Activated CD4-positive, alpha-beta T cell treated with anti-CD3 and anti-CD28 coated beads, Interleukin-2, Interleukin-6, amounts not matched to agents 100 ng/mL and 50 ng/mL, durations not matched to agents 16 hours and 8 hours (primary cell): ENCODE results near the gene OSTN.
A peak's percentile ranks its signal among the peaks of the same experiment; 100 is the strongest.

Experiments used
- DNase-seq: peaks from one replicate; pipeline ENCODE4 v3.0.0-alpha.2; 2020

Gene OSTN

GRCh38 chr3:191235331-191236314 lies 36.6 kb downstream of the OSTN start:
- peak; percentile 13 for DNase-seq

GRCh38 chr3:191236646-191237045 lies 37.6 kb downstream of the OSTN start:
- DNase-seq = no peak

GRCh38 chr3:191237047-191237882 lies 38.2 kb downstream of the OSTN start:
- DNase-seq = no peak

- no peak for DNase-seq
These were observed 39.3 kb downstream of the OSTN start for GRCh38 chr3:191238321-191238817.

DNA sequence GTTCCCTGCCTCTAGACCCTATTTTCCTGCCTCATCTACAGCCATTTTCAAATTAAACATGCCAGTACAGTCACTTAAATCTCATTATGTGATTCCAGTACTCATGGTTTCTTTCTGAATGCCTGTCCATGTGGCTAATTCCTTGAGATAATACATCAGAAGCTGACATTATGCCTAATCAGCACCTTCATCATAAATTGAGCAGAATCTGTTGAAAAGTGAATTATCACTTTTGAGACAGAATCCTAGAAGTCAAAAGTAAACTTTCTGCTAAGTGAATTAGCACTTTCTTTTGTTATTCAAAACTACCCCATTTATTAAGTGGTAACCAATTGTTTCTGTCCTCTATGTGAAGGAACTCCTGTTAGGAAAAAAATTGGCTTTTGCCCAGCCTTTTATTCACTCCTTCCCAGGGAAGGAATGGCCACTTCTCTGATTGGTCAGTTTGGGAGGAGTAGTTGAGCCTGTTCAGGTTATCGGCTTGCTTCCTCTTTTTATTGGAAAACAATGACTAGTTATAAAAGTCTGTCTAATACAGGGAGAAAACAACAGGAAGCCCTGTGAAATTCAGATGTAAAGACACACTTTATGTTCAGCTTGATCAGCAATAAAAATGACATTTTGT lies 40.5 kb downstream of the OSTN start:
- no peak for DNase-seq

DNA sequence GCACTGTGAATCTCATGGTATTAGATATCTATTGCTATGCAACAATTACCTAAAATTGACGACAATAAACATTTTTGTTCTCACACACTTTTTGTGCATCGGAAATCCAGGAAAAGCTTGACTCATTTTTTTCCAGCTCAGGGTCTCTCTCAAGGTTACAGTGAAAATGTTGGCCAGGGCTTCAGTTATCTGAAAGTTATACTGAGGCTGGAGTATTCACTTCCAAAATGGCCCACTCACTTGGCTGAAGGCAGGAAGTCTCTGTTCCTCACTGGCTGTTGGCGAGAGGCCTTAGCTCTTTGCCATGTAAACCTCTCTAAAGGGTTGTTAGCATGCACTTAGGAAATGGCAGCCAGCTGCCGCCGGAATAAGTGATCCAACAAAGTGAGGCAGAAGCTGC lies 41.4 kb downstream of the OSTN start:
- no peak for DNase-seq

DNA sequence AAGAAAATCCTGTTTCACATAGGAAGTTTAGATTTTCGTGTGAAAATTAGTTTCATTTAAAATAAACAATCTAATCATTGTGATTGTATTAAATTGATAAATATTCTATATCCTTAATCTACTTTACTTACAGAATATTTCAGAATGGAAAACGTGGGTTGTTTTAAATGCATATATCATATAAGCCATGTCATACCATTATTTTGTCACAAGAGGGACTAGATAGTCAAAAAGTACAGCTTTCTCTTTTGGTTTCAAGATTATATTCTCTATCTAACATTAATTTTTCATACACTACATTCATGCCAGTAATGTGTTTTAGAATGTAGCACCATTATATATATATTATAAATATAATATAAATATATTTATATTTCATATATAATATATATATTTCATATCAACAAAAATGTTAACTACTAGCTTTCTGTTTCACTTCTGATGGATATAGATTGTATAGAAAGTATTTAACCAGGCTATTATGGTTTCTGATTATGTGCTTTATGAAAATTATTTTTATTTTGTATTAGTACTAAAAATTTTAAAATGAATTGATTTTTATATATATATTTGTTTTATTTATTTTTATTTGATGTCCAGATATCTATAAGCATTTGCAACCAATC lies 45.3 kb downstream of the OSTN start:
- no peak for DNase-seq

- DNase-seq = peak; percentile 12
These were observed 47.0 kb downstream of the OSTN start for GRCh38 chr3:191246034-191246433.

GRCh38 chr3:191246630-191247029 lies 47.6 kb downstream of the OSTN start:
- DNase-seq = no peak

DNA sequence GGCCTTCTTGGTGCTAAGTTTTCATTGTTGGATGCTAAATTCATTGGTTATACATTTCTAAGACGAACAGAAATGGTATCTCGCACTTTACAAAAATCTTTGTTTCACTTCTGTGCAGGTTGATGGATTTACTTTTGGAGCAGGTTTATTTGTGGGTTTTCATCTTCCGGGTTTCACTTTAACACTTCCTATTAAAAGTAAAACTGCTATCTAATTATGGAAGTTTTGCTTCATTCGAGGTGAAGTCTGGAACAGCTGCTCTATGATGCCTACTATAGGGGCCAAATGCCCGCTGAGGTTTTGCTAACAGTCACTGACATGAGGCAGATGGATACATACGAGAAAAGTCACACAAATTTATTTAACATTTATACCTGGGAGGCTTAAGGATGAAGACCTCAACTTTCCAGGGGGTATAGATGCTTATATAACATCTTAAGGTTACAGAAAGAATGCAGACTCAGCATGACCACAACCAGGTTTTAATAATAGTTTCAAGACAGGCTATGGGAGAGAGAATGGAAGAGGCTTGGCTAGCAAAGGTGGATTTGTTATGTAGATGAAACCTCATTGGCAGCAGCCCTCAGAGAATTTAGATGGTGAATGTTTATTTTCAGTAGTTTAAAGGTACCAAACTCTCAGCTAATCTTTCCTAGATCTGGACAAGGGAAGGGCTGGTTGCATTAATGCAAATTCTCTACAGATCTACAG lies 54.2 kb downstream of the OSTN start:
- no peak for DNase-seq

DNA sequence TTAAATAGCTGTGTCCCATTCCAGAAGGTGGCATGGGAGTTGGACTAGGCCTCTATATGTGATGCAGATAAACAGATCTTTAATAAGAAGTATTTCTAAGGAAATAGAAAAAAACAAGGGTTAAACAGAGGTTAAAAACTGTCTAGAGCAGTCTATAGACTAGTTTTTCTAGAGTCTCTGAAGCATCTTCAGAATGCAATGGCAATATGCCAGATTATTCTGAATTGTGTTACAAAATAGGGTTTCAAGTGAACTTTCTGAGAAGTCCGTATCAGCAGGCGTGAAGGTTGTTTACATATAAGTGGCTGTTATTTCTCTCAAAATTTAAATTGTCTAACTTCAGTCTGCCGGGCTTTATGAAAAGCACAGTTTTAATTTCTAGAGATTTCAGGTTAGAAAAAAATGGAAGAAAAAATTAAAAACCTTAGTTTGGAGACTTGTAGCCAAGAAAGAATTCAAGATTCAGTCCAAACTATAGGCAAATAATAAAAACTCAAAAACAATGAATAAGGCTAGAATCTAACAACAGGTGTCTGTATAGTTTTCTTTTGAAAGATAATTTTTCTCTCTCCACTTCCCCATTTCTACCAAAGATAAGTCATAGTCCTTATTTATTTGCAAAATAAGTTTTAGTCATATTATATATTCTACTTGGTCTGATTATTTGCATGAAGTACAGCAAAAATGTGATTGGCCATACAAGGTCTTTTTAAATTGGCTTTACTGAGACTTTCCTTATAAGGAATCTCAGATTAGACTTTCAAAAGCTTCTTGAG lies 55.2 kb downstream of the OSTN start:
- DNase-seq = no peak

DNA sequence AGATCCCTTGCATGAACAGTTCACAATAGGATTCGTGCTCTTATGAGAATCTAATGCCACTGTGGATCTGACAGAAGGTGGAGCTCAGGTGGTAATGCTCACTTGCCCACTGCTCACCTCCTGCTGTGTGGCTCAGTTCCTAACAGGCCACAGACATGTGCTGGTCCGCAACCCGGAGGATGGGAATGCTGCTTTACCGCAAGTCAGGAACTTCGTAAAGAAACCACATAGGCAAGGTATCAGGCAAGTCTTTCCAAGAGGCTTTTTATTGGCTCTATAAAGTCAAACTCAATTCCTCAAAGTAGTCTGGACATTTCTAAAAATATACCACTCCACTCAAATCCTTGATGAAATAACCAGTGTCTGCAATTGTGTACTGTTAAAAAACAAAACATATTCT lies 56.1 kb downstream of the OSTN start:
- DNase-seq = no peak

DNA sequence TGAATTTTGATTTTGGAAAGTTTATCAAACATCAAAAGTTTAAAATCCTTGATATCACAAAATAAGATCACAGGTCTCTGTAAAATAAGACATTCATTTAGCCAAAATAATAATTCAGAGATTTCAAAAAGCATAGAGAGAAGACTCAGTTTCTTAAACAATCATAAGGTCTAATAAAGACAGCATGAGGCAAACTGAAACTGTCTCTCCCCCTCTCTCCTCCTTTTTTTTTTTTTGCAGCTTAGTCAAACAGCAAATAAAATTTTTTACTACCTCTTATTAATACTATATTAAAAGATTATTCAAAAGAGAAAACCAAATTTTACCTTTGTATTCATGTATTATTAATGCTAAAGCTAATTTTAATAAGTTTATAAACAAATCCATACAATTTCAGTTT lies 57.4 kb downstream of the OSTN start:
- DNase-seq = no peak

DNA sequence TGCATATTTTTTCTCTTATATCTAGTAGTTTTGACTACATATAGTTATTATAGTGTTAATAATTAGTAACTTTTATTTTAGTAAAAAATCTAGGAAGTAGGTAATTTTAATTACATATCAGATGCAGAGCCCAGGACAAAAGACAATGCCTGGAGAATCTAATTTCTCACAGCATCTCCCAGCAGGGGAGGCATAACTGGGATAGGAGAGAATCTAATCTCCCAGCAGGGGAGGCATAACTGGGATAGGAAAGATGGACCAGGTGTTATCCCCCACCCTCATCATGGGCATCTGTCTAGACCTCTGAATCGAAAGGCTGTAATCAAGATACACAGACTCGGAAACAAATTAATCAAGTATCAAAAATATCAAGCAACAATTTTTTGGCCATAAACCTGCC lies 58.2 kb downstream of the OSTN start:
- no peak for DNase-seq

- DNase-seq = no peak
These were observed 60.4 kb downstream of the OSTN start for GRCh38 chr3:191259486-191259885.

- DNase-seq = no peak
These were observed 61.6 kb downstream of the OSTN start for GRCh38 chr3:191260431-191261303.

DNA sequence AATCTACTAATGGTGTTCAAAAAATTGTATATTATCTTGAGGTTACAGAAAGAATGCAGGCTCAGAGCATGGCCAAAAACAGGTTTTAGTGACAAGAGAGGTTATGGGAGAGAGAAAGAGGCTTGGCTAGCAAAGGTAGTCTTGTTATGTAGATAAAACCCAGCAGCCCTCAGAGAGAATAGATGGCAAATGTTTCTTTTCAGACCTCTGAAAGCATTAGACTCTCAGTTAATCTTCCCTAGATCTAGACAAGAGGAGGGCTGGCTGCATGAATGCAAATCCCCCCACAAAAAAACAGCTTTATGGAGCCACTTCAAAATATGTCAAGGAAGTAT lies 62.2 kb downstream of the OSTN start:
- no peak for DNase-seq

DNA sequence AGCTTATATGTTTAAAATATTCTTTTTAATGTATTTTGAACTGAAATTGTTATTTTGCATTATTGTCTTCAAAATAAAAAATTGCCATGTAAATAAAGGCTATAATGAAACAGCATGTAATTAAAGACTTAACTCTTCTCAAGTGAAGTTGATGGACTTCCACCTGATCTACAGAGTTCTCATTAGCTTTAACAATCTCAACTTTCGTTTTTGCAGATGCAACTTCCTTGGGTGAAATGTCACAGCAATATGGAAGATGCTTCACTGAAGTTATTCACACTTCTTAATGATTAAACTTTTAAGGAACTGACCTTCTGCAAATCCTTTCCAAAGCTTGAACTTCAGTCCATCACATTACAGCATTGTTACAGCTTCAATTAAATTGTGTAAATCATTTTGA lies 63.6 kb downstream of the OSTN start:
- no peak for DNase-seq

DNA sequence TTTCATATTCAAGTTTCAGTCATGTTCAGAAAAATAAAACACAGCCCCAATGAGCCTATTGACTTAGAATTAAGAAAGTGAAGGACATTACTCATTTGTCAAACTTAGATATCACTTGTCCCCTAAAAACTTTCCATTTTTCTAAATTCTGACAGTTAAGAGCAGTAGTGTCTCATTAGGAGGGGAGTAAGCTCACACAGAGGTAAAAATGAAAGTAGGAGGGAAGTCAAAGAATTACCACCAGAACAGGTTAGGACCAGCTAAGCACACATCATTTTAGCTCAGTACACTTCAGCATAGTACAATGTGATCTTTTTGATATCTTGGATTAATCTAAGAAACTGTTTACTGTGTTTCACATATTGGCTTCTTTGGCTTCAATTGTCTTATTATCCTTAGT lies 64.3 kb downstream of the OSTN start:
- DNase-seq = no peak

DNA sequence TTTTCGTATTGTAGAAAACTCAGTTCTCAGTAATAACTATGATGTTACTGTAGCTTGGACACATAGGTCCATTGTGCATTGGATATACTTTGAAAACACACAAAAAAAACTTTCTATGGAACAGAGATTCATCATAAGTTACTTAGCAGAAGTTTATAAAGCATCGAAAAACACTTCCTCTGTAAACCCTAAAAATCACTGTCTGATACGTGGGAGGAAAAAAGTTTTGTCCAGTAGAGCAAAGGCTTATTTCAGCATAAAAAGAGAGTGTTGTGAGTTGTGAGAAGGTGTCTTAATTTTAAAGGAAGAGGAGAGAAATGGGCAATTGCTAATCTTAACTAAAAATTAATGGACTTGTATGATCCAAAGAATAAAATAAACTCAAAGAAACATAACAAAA lies 64.8 kb downstream of the OSTN start:
- no peak for DNase-seq
